ENCODE results near the gene RHBG.
"Not testable (repeated sequence)": the region's sequence is repeated elsewhere in the genome, so short reads cannot be mapped to it uniquely, and the experiment has no call there.

The RHBG gene

DNA sequence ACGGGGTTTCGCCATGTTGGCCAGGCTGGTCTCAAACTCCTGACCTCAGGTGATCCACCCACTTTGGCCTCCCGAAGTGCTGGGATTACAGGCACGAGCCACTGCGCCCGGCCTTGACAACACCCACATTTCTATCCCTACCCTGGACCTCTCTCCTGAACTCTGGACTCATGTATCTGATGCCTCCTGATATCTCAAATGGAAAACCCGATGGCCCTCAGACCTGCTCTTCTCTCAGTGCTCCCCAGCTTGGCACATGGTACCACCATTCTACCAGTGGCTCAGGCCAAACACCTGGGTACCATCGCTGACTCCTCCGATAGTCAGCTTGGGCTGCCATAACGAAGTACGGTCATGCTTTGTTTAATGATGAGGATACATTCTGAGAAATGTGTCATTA, 8.5 kb upstream of the RHBG start:
- no peak for DNase-seq

GRCh38 chr1:156365754-156366153, 3.3 kb upstream of the RHBG start:
- DNase-seq: no peak

- DNase-seq: no peak
These were observed 2.4 kb upstream of the RHBG start for GRCh38 chr1:156366378-156367166.

DNA sequence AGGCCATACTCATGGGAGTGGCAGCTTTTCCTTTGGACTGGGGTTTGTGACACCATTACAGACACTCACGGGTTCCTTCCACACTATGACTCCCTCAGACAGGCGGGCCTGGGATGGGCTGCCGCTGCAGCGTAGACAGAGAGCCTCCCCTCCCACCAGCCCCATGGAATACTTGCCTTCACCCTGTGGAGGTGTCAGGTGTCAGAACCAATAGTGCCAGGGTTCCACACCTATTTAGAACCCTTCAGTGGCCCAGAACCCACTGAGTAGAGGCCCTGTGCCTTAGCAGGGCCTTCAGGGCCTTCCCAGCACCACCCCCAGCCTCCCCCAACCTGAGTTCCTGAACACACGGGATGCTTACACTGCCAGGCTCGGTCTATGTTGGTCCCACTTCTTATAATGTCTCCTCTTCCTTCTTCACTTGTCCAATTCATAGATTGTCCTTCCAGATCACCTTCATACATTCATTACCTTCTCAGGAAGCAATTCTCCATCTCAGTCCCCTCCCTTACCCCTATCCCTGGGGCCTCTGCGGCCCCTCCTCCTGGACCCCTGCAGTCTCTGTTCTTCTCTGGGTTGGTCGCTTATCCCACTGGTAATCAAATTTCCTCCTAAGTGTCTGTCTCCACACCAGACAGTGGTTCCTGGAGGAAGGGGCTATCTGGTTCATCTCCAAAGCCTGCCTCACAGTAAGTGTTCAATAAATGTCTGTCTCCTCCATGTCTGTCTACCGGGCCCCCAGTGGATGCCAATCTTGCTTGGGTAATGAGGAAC, 1.4 kb upstream of the RHBG start:
- DNase-seq: no peak

DNA sequence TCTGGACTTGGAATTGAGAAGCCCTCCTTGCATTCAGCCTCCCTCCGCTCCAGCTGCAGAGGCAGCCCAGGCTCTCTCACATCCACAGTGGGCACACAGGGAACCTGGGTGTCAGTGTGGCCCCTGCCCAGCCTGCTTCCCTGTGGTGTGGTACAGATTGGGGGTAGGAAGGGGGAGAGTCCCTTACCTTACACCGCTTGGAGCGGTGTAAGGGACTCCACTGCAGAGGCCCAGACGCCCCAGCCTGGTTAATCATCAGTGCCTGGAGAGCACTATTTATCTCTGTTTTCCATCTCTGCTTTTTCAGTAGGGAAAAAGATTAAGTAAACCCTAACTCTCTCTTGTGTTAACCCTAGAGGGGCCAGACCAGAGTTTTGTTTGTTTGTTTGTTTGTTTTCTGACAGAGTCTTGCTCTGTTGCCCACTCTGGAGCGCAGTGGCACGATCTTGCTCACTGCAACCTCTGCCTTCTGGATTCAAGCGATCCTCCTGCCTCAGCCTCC, 803 bp upstream of the RHBG start:
- no peak for DNase-seq

GRCh38 chr1:156369685-156370286, 775 bp downstream of the RHBG start:
- not testable (repeated sequence) for DNase-seq

DNA sequence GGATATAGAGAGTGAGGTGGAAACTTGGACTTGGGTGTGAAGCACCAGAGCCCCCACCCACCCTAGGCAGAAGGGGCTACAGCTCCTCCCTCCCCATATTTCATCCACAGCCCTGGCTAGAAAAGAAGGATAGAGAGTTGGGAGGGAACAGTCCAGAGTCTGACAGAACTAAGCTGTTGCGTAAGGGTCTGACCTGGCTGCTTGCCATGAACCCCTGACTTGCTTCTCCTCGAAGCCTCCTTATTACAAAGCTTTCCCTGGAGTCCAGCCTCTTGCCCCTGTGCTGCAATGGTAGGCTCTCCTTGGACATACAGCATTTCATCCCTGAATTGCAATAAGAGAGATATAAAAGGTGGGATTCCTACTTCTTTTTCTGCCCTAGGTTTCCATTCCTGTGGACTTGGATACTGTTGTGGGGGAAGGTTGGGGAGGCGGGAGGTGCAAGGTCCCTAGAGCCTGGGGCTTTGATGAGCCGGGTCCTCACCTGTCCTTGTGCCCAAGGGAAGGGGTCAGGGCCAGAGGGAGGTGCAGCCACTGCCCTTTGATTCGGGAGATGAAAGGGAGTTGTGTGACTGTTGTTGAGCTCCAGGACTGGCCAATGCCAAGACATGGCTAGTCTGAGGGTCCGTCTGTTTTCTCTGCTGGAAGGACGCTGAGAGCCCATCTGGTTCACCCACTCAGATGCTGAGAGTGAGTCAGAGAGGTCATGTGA, 2.7 kb downstream of the RHBG start:
- DNase-seq: no peak

GRCh38 chr1:156372265-156372586, 3.2 kb downstream of the RHBG start:
- no peak for DNase-seq

- no peak for DNase-seq
These were observed 3.9 kb downstream of the RHBG start for GRCh38 chr1:156372876-156373275.

- no peak for DNase-seq
These were observed 4.5 kb downstream of the RHBG start for GRCh38 chr1:156373546-156373945.

DNA sequence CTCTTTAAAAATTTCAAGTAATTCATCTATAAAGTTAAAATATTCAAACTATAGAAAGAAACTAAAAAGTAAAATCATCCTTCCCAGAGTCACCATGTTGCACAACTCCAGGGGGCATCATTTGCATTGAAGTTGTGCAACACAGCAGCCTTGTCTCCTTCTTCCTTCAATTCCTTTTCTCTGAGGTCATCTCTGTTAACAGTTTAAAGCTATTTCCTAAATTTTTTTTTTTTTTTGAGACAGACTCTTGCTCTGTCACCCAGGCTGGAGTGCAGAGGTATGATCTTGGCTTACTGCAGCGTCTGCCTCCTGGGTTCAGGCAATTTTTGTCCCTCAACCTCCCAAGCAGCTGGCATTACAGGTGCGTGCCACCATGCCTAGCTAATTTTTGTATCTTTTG, 7.1 kb downstream of the RHBG start:
- no peak for DNase-seq

- DNase-seq: no peak
These were observed 8.2 kb downstream of the RHBG start for GRCh38 chr1:156376958-156377919.

DNA sequence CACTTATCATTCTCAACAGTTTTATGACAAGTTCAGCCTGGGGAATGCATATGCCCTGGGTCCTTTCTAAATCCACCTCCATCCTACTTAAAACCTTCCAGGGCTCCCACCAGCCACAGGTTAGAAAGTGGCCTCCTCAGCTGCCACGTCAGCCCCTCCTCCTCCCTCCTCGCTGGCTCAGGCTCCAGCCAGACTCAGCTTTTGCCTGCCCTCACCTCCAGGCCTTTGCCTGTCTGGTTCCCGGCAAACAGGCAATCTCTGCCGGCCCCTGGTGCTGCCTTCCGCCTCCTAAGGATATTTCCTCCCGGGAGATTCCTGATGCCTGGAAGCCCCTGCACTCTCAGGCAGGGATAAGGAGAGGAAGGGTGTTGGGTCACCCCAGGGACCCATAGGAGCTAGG, 9.5 kb downstream of the RHBG start:
- no peak for DNase-seq

- peak; percentile 17 for DNase-seq
These were observed 10.6 kb downstream of the RHBG start for GRCh38 chr1:156379420-156380165.

DNA sequence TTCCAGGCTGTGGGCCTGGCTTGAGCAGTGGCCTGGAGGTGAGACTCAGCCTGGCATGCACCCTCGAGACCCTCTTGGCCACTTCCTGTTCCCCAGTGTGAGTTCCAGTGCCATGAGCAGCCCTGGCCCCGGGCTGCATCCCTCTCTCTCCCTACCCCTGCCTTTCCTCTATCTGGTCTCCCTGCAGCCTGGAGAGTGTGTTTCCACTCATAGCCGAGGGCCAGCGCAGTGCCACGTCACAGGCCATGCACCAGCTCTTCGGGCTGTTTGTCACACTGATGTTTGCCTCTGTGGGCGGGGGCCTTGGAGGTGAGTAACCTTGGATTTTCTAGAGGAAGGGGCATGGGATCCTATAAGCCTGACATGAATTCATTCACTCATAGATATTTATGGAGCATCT, 13.6 kb downstream of the RHBG start:
- no peak for DNase-seq

GRCh38 chr1:156383023-156383422, 14.0 kb downstream of the RHBG start:
- peak; percentile 80 for DNase-seq

GRCh38 chr1:156384007-156384406, 15.0 kb downstream of the RHBG start:
- DNase-seq: no peak

GRCh38 chr1:156384658-156385057, 15.6 kb downstream of the RHBG start:
- DNase-seq: no peak

GRCh38 chr1:156385534-156386031, 16.6 kb downstream of the RHBG start:
- DNase-seq: peak; percentile 88

DNA sequence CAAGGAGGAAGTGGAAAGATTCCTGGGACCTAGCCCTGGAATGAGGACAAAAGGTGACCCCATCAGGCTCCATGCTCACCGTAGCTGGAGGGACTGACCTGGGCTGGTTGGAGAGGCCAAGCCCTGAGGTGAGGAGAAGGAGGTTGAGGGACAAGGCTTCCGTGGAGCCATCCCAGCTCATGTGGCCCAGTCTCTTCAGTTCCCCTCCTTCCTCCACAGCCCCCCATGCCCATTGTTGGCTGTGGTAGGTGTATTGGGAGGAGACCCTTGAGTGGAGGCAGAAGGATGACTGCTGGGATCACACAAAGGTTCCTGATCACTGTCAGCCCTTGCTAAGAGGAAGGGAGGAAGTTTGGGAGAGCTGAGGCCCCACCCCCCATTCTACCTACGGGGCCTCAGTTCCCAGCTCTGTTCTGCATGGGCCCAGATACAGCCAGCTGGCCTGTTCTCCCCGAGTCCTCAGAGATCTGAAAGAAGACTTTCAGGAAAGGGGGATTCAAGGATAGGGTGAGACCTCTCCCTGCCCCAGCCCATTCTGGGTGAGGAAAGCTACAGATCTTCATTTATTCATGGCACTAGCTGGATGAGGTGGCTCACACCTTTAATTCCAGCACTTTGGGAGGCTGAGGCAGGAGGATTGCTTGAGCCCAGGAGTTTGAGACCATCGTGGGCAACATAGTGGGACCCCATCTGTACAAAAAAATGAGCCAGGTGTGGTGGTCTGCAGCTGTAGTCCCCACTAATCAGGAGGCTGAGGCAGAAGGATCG, 17.3 kb downstream of the RHBG start:
- no peak for DNase-seq
